Measurements from ENCODE around the gene ALCAM. TPM values are rescaled to one million over a fixed set of nuclear protein-coding genes. Genes with fewer than 3 reads are reported as not detected.

Gene ALCAM
- total RNA-seq, 1 donor from 2014 or later: 26.5 TPM

DNA sequence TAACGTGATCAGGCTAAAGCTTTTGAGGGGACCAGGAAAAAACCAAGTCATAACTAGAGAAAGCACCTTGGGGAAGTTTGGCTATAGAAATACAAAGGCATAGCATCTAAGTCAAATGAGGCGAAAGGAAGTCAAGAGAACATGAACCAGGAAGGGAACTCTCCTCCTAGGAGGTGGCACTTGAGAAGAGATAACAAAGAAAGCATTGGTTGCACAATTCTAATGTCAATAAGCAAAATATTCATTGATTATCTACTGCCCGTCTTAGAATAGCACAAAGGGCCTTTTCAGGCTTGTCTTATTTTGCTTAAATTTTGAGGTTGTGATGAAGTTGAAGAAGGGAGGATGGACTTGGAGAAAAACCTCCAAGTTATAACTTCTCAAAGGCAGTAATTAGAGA is 73.4 kb downstream of the ALCAM start:
- Mint-ChIP-seq H3K9me3 (peaks cover 7% of the 10 kb centered on the region), H3K36me3 (ENCODE audit: low read depth) (no peaks in the 10 kb centered on the region), H3K27me3 (no peaks in the 10 kb centered on the region), H3K4me3 (no peak overlapping the region), H3K4me1 (no peaks in the 10 kb centered on the region), H3K27ac (no peak overlapping the region)
- intact Hi-C loops (cut with micrococcal nuclease): no loop called here
- no peak for DNase-seq

- Mint-ChIP-seq H3K36me3 (ENCODE audit: low read depth) (no peaks in the 10 kb centered on the region), H3K9me3 (peaks cover 3% of the 10 kb centered on the region), H3K4me3 (no peak overlapping the region), H3K27me3 (no peaks in the 10 kb centered on the region), H3K4me1 (no peaks in the 10 kb centered on the region), H3K27ac (no peak overlapping the region)
- intact Hi-C loops (cut with micrococcal nuclease): no loop called here
- no peak for DNase-seq
Observed at GRCh38 chr3:105444725-105445124, 78.0 kb downstream of the ALCAM start.

DNA sequence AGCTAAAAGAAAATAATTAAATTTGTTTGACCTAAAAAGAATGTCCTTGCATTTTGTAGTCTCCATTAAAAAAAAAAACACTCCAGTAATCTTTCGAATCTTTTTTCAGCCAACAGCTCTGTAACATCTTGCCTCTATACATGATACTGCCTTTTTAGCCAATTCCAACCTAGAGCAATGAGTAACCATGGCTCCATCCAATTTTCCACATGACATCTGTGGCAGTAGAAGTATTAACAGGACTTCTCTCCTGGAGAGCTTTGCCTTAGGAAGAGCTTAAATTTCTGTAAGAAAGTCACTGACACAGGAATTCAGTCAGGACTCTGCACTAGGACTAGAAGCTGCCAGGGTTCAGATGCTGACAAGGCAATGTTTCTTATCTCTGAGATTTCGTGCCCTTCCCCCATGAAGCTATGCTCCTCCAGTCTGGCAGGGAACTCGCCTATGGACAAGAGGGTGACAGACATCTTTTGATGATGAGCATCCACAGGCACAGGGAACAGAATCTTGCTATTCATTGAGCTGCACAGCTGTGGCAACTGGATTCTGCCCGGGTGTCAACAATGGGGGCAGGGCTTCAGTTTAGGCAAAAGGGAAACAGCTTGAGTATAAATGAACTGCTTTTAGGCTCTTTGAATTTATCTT is 81.8 kb downstream of the ALCAM start:
- Mint-ChIP-seq H3K27ac (no peak overlapping the region), H3K36me3 (ENCODE audit: low read depth) (no peaks in the 10 kb centered on the region), H3K4me1 (no peaks in the 10 kb centered on the region), H3K27me3 (peaks cover 2% of the 10 kb centered on the region), H3K9me3 (peaks cover 3% of the 10 kb centered on the region), H3K4me3 (no peak overlapping the region)
- intact Hi-C loops (cut with micrococcal nuclease): no loop called here
- no peak for DNase-seq

- Mint-ChIP-seq H3K36me3 (ENCODE audit: low read depth) (no peaks in the 10 kb centered on the region), H3K27me3 (peaks cover 2% of the 10 kb centered on the region), H3K9me3 (no peaks in the 10 kb centered on the region), H3K4me3 (no peak overlapping the region), H3K27ac (no peak overlapping the region), H3K4me1 (no peaks in the 10 kb centered on the region)
- no peak for DNase-seq
- intact Hi-C loops (cut with micrococcal nuclease): no loop called here
Observed at GRCh38 chr3:105449414-105449813, 82.7 kb downstream of the ALCAM start.

DNA sequence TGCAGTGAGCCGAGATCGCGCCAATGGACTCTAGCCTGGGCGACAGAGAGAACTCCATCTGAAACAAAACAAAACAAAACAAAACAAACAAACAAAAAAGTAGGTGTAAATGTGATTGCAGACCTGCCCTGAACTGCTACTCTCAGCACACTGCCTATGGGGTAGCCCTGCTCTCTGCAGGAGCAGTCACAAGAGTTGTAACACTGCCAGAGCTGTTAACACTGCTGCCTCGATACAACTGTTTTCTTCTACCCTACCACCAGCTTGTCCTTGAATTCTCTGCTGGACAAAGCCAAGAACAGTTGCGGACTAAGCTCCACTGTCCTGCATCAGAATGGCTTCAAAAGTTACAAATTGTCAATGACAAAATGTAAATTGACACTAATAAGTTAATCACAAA is 89.3 kb downstream of the ALCAM start:
- intact Hi-C loops (cut with micrococcal nuclease): no loop called here
- no peak for DNase-seq
- Mint-ChIP-seq H3K9me3 (no peaks in the 10 kb centered on the region), H3K4me3 (no peak overlapping the region), H3K36me3 (ENCODE audit: low read depth) (no peaks in the 10 kb centered on the region), H3K4me1 (no peaks in the 10 kb centered on the region), H3K27ac (no peak overlapping the region), H3K27me3 (peaks cover 2% of the 10 kb centered on the region)

DNA sequence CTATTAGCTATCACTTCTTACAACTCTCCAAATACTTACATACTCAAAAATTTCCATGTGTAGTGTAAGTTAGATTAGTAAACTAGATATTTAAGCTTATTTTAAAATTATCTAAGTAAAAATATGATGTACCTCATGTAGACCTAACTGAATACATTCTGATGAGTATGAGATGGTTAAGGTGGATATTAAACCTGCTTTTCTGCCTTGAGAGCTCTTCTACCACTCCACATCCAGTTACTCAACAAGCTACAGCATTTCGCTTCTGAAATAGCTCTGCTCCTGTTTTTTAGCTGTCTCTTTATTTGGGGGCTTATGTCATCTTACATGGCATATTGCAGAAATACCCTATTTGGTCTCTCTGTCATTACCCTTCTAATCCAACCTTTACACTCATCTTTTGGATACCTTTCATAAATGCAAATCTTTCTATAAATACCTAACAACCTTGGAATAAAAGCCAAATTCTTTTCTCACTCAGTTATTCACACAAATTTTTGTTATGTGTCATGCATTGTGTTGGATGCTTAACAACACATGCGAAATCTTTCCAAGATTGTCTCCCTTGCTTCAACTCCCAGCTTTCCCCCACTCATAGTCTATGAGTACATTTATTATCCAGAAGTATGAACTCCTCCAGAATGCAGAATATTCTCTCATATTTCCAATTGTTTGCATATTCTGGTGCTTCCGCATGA is 92.0 kb downstream of the ALCAM start:
- intact Hi-C loops (cut with micrococcal nuclease): no loop called here
- Mint-ChIP-seq H3K27me3 (peaks cover 1% of the 10 kb centered on the region), H3K9me3 (no peaks in the 10 kb centered on the region), H3K4me3 (no peak overlapping the region), H3K36me3 (ENCODE audit: low read depth) (no peaks in the 10 kb centered on the region), H3K4me1 (no peaks in the 10 kb centered on the region), H3K27ac (no peak overlapping the region)
- no peak for DNase-seq

- no peaks in the 10 kb centered on the region for H3K4me1 Mint-ChIP-seq
- intact Hi-C loops (cut with micrococcal nuclease): no loop called here
- no peak overlapping the region for H3K27ac Mint-ChIP-seq
- no peak for DNase-seq
- no peaks in the 10 kb centered on the region for H3K36me3 Mint-ChIP-seq (ENCODE audit: low read depth)
- no peaks in the 10 kb centered on the region for H3K9me3 Mint-ChIP-seq
- H3K27me3 Mint-ChIP-seq: peaks cover 1% of the 10 kb centered on the region
- H3K4me3 Mint-ChIP-seq: no peak overlapping the region
Observed at GRCh38 chr3:105459566-105460290, 93.0 kb downstream of the ALCAM start.

GRCh38 chr3:105463620-105464019 is 96.9 kb downstream of the ALCAM start:
- Mint-ChIP-seq H3K27ac (no peak overlapping the region), H3K36me3 (ENCODE audit: low read depth) (no peaks in the 10 kb centered on the region), H3K9me3 (no peaks in the 10 kb centered on the region), H3K27me3 (peaks cover 3% of the 10 kb centered on the region), H3K4me1 (no peaks in the 10 kb centered on the region), H3K4me3 (no peak overlapping the region)
- intact Hi-C loops (cut with micrococcal nuclease): no loop called here
- DNase-seq: no peak

DNA sequence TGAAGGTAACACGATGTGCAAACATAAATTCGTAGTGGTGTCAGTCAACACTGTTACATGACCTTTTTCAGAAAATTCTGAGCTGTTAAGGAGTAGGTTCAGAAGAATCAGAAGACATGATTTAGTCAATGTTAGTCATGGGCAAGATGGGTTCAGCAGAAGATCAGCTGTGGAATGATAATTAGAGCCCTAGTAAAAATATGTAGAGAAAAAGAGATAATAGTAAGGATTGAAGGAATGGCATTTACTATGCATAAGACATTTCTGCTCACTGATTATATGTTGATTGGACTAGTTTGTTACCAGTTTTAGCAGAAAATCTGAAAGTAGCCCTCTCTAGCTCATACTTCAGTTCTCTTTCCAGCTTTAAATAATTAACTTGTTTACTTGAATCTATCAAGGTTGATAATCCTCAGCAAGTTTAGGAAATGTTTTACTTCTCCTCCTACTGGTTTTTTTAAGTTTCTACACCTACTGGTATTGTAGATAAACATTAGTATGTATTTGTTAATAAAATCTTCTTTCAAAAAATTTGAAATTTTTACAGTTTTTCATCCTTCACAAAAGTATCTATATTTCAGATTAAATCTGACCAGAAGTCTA is 98.6 kb downstream of the ALCAM start:
- Mint-ChIP-seq H3K4me1 (no peaks in the 10 kb centered on the region), H3K4me3 (no peak overlapping the region), H3K27ac (no peak overlapping the region), H3K27me3 (peaks cover 3% of the 10 kb centered on the region), H3K36me3 (ENCODE audit: low read depth) (no peaks in the 10 kb centered on the region), H3K9me3 (no peaks in the 10 kb centered on the region)
- intact Hi-C loops (cut with micrococcal nuclease): no loop called here
- DNase-seq: no peak

GRCh38 chr3:105466072-105466471 is 99.4 kb downstream of the ALCAM start:
- no peak for DNase-seq
- intact Hi-C loops (cut with micrococcal nuclease): no loop called here
- H3K9me3 Mint-ChIP-seq: no peaks in the 10 kb centered on the region
- H3K27ac Mint-ChIP-seq: no peak overlapping the region
- no peaks in the 10 kb centered on the region for H3K36me3 Mint-ChIP-seq (ENCODE audit: low read depth)
- H3K4me1 Mint-ChIP-seq: no peaks in the 10 kb centered on the region
- H3K4me3 Mint-ChIP-seq: no peak overlapping the region
- peaks cover 3% of the 10 kb centered on the region for H3K27me3 Mint-ChIP-seq

DNA sequence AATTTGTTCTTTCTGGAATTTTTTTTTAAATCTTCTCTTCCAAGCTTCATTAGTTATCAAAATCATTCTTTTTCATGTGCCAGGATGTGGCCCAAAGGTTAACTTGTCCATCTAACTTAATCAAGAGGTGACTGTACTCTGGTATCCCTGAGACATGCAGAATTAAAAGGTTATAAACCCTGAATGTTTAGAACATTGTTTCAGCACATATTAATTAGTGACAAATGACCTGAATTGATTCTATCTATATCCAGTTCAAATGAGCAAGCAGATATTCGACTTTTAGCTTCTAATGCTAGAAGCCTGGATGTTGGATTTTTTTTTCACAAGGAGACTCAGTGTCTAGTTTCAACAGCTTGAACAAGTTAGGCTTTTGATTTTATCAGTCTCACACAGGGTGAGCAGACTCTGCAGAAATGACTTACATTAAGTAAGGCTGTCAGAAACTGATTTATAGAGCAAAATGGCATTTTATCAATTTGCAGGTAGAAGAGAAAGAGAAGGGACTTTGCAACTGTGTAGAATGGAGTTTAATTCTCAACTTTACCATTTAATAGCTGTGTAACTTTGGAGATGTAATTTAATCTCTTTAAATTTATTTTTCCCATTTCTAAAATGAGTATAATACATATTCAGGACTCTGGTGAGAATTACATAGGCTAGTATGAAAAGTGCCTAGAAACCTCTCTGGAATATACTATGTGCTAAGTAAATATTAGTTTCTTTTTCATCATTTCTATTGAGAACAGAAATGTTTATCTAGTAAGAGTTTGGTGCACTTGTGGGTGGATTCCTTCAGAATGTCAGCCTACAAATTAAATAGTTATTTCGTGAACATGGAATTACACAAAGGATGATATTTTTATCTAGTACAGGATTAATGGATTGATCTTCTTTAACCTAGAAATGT is 100.0 kb downstream of the ALCAM start:
- Mint-ChIP-seq H3K36me3 (ENCODE audit: low read depth) (no peaks in the 10 kb centered on the region), H3K27ac (no peak overlapping the region), H3K4me1 (no peaks in the 10 kb centered on the region), H3K9me3 (no peaks in the 10 kb centered on the region), H3K27me3 (peaks cover 3% of the 10 kb centered on the region), H3K4me3 (no peak overlapping the region)
- intact Hi-C loops (cut with micrococcal nuclease): no loop called here
- DNase-seq: no peak

DNA sequence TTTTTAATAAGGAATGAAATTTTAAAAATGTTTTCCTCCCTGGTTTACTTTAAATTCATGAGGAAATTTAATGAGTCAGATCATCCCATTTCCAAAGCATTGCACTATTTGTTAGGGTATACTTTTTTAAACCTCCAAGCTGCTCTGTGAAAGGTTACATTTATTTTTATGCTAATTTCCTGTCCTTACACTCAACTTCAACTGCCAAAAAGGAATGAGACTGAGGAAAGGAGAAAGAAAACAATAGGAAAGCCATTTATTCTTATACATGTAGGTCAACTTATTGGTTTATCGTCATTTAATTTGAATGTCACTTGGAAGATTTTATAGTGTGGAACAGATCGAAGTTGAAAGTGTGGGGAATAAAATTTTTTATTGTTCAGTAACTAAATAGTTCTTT is 104.1 kb downstream of the ALCAM start:
- no peak overlapping the region for H3K4me3 Mint-ChIP-seq
- no peaks in the 10 kb centered on the region for H3K9me3 Mint-ChIP-seq
- H3K27me3 Mint-ChIP-seq: peaks cover 4% of the 10 kb centered on the region
- intact Hi-C loops (cut with micrococcal nuclease): no loop called here
- H3K36me3 Mint-ChIP-seq (ENCODE audit: low read depth): no peaks in the 10 kb centered on the region
- H3K27ac Mint-ChIP-seq: no peak overlapping the region
- DNase-seq: no peak
- no peaks in the 10 kb centered on the region for H3K4me1 Mint-ChIP-seq

DNA sequence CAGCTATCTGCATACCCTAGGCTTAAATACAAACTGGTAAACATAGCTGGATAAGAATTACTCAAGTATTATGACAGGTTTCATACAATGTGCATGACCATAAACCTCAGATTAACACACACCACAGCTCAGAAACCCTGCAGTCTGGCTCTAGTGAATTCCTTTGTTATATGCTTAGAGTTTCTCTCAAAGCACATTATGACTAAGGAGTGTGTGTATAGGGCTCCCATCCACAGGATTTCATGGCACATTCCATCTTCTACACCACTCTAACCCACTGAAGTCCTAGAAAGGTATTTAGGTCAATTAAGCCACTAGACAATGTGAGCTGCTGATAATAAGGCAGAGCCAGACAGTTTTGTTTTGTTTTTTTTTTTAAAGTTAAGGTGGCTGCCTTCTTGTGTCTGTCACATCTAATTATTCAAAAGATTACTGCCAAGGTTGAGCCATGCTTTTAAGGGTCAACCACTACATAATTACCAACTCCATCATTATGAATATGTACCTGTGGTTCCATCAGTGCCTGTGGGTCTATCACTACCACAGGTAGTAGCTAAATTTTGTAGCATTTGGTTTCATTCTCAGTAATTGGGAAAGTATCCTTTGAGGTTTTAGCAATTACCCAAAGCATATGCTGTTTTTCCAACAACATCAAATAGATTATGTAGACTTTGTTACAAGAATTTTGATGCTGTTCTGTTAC is 107.0 kb downstream of the ALCAM start:
- Mint-ChIP-seq H3K27ac (no peak overlapping the region), H3K4me1 (no peaks in the 10 kb centered on the region), H3K36me3 (ENCODE audit: low read depth) (no peaks in the 10 kb centered on the region), H3K4me3 (no peak overlapping the region), H3K9me3 (peaks cover 4% of the 10 kb centered on the region), H3K27me3 (peaks cover 4% of the 10 kb centered on the region)
- no peak for DNase-seq
- intact Hi-C loops (cut with micrococcal nuclease): no loop called here
